Upper lobe of right lung (tissue), 1 donor: ENCODE results near the gene H2BW1. TPM values are rescaled to one million over a fixed set of nuclear protein-coding genes. Genes with fewer than 3 reads are reported as not detected.

Experiments used
- total RNA-seq: library from RNA; stranded (reverse); fragmentation: NEBNext Ultra II Directional; extraction: Animal tissue kit (Norgen Biotek cat#: 25700); gene quantifications from one replicate; pipeline ENCODE4 v1.2.1, GENCODE V29; 2021
- donor health status: DM: no; HTN: yes; CAD: no; lungs with severe emphysema.

Gene H2BW1
- total RNA-seq, 1 donor from 2014 or later: not detected

Other genes with a start within 250 kb of the H2BW1 start
- not detected for gene PLP1, start 236.9 kb downstream of the H2BW1 start, total RNA-seq
- gene RAB9B, start 181.5 kb downstream of the H2BW1 start, total RNA-seq: 0.55 TPM
- gene TMSB15B, start 51.1 kb downstream of the H2BW1 start, total RNA-seq: 1.6 TPM
- gene H2BW2, start 26.2 kb upstream of the H2BW1 start, total RNA-seq: not detected
- gene TMSB15C, start 62.5 kb upstream of the H2BW1 start, total RNA-seq: 1.0 TPM
- 1.6 TPM for gene ZCCHC18, start 98.8 kb upstream of the H2BW1 start, total RNA-seq
- 13.6 TPM for gene SLC25A53, start 143.3 kb upstream of the H2BW1 start, total RNA-seq
- gene FAM199X, start 152.7 kb upstream of the H2BW1 start, total RNA-seq: 16.0 TPM
- gene ESX1, start 241.2 kb upstream of the H2BW1 start, total RNA-seq: not detected